Ectodermal cell (in vitro differentiated cells): ENCODE measurements around the gene CLUH.

Experiments used
- H3K27ac ChIP-seq: 2 replicates; pipeline ENCODE4 v1.7.0; 2013; ENCODE audit warnings: mild to moderate bottlenecking, low read depth, low read length; ENCODE audit not compliant: insufficient read depth, poor library complexity, severe bottlenecking
- H3K27me3 ChIP-seq: 2 replicates; pipeline ENCODE4 v1.7.0; 2013; ENCODE audit warnings: mild to moderate bottlenecking, low read length; ENCODE audit not compliant: insufficient read depth, control insufficient read depth, poor library complexity, severe bottlenecking
- H3K36me3 ChIP-seq: one replicate; pipeline ENCODE4 v1.7.0; 2013; ENCODE audit warnings: low read length; ENCODE audit not compliant: control insufficient read depth, insufficient read depth
- H3K4me1 ChIP-seq: one replicate; pipeline ENCODE4 v1.7.0; 2013; ENCODE audit warnings: low read length; ENCODE audit not compliant: control insufficient read depth, insufficient read depth
- H3K4me3 ChIP-seq: 2 replicates; pipeline ENCODE4 v1.7.0; 2013; ENCODE audit warnings: low read depth, low read length, control low read depth; ENCODE audit not compliant: insufficient read depth
- H3K9me3 ChIP-seq: 2 replicates; pipeline ENCODE4 v1.7.0; 2013; ENCODE audit warnings: mild to moderate bottlenecking, low read length, moderate library complexity; ENCODE audit not compliant: control insufficient read depth
- WGBS, 2 experiments: methylation state at CpG; one replicate each; pipeline ENCODE4 v1.1.7; 2013; ENCODE audit warnings: missing lambda C conversion rate in 2 of 2; 5-methylcytosine and 5-hydroxymethylcytosine counted together

The CLUH gene

GRCh38 chr17:2693561-2694380, 17.8 kb downstream of the CLUH start:
- no peaks in the 10 kb centered on the region for H3K4me1 ChIP-seq
- H3K4me3 ChIP-seq = no peak overlapping the region
- 95% methylated on average over 37 of the region's 37 CpGs for WGBS, 2 experiments
- no peaks in the 10 kb centered on the region for H3K27me3 ChIP-seq
- H3K9me3 ChIP-seq = no peaks in the 10 kb centered on the region
- no peak overlapping the region for H3K27ac ChIP-seq
- H3K36me3 ChIP-seq = peaks cover 8% of the 10 kb centered on the region

DNA sequence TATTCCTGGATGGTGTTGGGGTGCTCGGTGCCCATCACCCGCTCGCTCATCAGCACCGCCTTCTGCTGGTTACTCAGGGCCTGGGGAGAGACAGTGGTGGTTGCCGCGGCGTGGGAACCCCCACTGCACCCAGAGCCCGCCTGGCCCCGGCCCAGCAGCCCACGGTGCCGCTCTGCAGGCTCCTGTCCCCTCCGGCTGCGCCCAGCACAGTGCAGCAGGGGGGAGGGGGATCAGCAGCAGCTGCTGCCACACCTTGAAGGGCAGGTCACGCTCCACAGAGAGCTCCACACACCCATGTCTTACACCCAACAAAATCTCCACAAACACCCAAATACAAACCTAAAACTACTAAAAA, 18.8 kb downstream of the CLUH start:
- no peaks in the 10 kb centered on the region for H3K4me1 ChIP-seq
- no peak overlapping the region for H3K27ac ChIP-seq
- 92 to 97% methylated on average over 13 to 14 of the region's 14 CpGs for WGBS, 2 experiments
- H3K4me3 ChIP-seq = no peak overlapping the region
- H3K27me3 ChIP-seq = no peaks in the 10 kb centered on the region
- H3K9me3 ChIP-seq = no peaks in the 10 kb centered on the region
- H3K36me3 ChIP-seq = peaks cover under 1% of the 10 kb centered on the region

- Histone ChIP-seq H3K9me3 (no peaks in the 10 kb centered on the region), H3K4me3 (no peak overlapping the region), H3K27ac (no peak overlapping the region), H3K36me3 (no peaks in the 10 kb centered on the region), H3K27me3 (no peaks in the 10 kb centered on the region), H3K4me1 (no peaks in the 10 kb centered on the region)
- 92 to 93% methylated on average over 71 of the region's 71 CpGs for WGBS, 2 experiments
Observed at GRCh38 chr17:2691965-2692780, 19.4 kb downstream of the CLUH start.

- Histone ChIP-seq H3K4me1 (no peaks in the 10 kb centered on the region), H3K4me3 (no peak overlapping the region), H3K36me3 (no peaks in the 10 kb centered on the region), H3K27me3 (no peaks in the 10 kb centered on the region), H3K9me3 (no peaks in the 10 kb centered on the region), H3K27ac (no peak overlapping the region)
- 96% methylated on average over 62 of the region's 62 CpGs for WGBS, 2 experiments
Observed at GRCh38 chr17:2691069-2691871, 20.3 kb downstream of the CLUH start.

DNA sequence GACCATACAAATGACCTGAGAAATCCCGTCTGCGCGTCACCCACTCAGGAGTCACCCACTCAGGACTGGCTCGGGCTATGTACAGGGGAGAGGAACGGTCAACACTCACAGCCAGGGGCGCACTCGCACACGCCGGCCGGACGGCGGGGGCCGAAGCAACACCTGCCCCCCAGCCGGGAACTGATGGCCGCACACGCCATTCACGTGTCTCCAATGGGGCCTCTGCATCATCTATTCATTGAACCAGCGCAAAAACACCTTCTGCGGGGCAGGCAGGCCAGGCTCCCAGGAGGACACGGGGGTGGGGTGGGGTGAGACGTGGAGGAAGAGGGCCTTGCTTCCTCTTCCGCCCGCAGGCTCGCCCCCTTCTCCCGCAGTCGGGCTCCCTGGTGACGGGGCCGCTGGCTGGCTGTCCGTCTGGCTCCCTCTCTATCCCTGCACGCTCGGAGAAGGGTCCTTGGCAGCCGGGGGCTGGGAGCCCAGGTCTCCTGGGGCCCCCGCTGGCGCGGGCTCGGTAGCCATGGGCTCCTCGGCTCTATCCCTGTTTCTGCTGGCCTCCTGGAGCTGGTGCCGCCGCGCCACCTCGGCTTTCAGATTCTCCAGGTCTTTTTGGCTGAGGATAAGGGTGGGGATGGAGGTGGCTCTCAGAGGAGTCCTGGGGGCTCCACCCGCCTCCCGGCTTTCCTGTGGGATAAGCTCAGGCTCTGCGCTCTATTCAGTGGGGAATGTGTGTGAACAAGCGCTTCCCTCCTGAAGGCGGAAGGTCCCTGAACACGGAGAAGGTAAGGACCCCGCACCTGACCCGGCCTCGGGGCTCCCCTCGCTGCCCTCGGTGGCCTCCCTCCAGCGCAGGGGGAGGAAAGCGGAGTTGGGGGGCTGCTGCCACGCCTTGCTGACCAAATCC, 21.1 kb downstream of the CLUH start:
- Histone ChIP-seq H3K27me3 (no peaks in the 10 kb centered on the region), H3K36me3 (no peaks in the 10 kb centered on the region), H3K27ac (no peak overlapping the region), H3K4me1 (no peaks in the 10 kb centered on the region), H3K4me3 (no peak overlapping the region), H3K9me3 (no peaks in the 10 kb centered on the region)
- WGBS, 2 experiments = 93 to 94% methylated on average over 55 of the region's 55 CpGs

- WGBS, 2 experiments = 91% methylated on average over 40 of the region's 40 CpGs
- Histone ChIP-seq H3K27ac (no peak overlapping the region), H3K9me3 (no peaks in the 10 kb centered on the region), H3K4me1 (no peaks in the 10 kb centered on the region), H3K4me3 (no peak overlapping the region), H3K36me3 (no peaks in the 10 kb centered on the region), H3K27me3 (no peaks in the 10 kb centered on the region)
Observed at GRCh38 chr17:2689411-2690164, 22.0 kb downstream of the CLUH start.

DNA sequence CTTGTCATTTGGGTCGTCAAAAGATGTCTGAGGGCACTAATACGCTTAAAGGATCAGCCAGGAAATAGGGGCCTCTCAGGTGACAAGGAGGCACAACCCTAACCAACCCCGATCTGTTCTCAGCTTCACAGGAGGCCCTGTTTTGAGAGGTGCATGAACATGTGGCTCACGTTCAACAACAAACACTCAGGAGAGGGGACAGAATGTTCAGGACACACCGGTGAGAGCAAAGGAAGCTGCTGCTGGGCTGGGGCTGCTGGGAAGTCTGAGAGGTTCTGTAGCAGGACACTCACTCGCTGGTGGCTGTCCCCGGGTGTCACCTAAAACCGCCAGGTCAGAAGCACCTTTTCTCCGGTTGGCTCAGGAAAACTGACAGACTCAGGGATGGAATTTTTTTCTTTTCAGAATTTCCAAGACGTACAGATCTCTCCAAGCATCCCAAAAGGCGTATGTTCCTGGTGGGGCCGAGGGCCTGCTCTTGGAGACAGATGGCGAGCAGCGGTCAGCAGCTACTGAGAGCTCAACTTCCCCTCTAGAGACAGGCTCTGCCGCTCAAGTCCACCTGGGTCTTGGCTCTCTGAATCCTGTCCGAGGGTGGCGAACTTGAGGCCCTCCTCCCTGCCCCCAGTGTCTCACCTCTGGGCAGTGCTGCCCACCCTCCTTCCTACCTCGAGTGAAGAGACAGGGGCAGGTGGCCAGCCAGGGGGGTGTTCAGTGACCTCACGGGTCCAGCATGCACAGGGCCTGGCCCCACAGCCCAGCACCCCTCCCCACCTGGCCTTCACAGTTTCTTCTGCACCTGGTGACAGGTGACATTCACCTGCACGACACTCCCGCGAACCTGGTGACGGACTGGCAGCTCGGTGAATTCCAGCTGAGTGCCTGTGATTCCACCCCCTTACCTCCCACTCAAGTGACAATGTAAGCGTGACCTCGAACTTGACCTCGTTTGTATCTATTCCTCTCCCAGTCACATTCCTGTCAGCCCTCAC, 22.9 kb downstream of the CLUH start:
- Histone ChIP-seq H3K4me1 (peaks cover 4% of the 10 kb centered on the region), H3K27ac (no peak overlapping the region), H3K4me3 (no peak overlapping the region), H3K27me3 (no peaks in the 10 kb centered on the region), H3K36me3 (no peaks in the 10 kb centered on the region), H3K9me3 (no peaks in the 10 kb centered on the region)
- WGBS, 2 experiments = 85 to 86% methylated on average over 27 of the region's 27 CpGs

GRCh38 chr17:2687074-2687418, 24.5 kb downstream of the CLUH start:
- Histone ChIP-seq H3K4me1 (peaks cover 4% of the 10 kb centered on the region), H3K4me3 (no peak overlapping the region), H3K27me3 (no peaks in the 10 kb centered on the region), H3K36me3 (peaks cover 3% of the 10 kb centered on the region), H3K9me3 (no peaks in the 10 kb centered on the region), H3K27ac (no peak overlapping the region)
- WGBS, 2 experiments = 91 to 96% methylated on average over 6 of the region's 6 CpGs
